ENCODE results near the gene RNF157.
A peak's percentile ranks its signal among the peaks of the same experiment; 100 is the strongest.

RNF157 gene

DNA sequence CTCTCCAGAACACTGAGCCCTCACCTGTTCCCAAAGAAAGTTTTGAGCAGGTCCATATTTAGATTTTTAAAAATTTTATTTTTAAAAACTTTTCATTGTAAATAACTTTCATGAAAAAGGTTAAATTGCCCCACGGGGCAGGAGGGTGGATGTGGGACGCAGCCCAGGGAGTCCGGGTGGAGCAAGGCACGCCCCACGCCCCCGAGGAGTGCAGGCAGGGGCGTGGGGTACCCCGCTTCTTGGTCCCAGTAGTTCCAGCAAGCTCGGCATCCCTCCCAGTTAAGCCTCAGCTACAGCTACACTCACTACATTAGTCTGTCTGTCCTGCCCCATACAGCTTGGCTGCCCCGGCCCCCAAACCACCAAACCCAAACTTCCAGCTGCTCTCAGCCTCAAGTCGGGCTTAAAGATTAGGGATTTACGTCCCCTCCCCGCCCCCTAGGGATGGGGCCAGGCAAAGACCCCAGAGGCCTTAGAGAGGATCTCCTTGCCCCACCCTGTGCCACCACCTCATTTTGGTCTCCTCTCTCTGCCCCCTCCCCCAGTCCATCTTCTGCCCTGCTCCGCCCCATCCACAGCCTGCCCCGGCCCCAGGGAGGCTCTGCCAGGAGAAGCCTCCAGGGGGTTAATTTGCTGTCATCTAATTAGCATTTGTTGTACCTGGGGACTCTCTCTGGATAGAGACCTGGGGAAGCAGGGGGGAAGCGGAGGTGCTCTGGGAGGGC, 103.9 kb downstream of the RNF157 start:
- no peaks in the 10 kb centered on the region for H3K9me3 Mint-ChIP-seq

DNA sequence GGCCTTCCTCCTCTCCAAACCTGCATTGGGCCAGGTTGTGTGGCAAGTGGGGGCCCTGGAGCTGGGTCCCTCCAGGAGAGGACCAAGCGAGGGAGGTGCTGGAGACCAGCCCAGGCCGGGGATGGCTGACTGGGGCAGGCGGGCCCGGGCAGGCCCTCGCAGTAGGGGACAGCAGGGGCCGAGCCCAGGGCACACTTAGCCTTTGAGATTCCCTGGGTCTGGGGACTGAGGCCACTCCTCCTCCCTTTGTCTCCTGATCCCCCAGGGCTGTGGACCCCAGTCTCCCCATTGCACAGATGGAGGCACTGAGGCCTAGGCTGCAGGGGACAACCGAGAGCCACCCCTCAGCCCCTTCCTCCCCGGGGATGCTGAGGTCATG, 104.5 kb downstream of the RNF157 start:
- ATAC-seq (replicated peaks) = no peak
- Mint-ChIP-seq H3K36me3 (ENCODE audit: insufficient read depth) (peaks cover 12% of the 10 kb centered on the region), H3K9me3 (no peaks in the 10 kb centered on the region), H3K4me1 (ENCODE audit: low read depth in 2 of 2) (peaks cover 10 to 19% of the 10 kb centered on the region in 2 donors), H3K4me3 (peak overlapping the region in 1 of 2 donors; percentile 57), H3K27me3 (peaks cover 0 to 16% of the 10 kb centered on the region in 2 donors), H3K27ac (no peak overlapping the region)
- DNase-seq = no peak

More for the DNA sequence above, 103.9 kb downstream of the RNF157 start:
- H3K4me3 Mint-ChIP-seq = no peak overlapping the region
- peaks cover 0 to 17% of the 10 kb centered on the region in 2 donors for H3K27me3 Mint-ChIP-seq
- no peak overlapping the region for H3K27ac Mint-ChIP-seq
- no peak for ATAC-seq (replicated peaks)
- H3K36me3 Mint-ChIP-seq (ENCODE audit: insufficient read depth) = peaks cover 17% of the 10 kb centered on the region
- peaks cover 14 to 21% of the 10 kb centered on the region in 2 donors for H3K4me1 Mint-ChIP-seq (ENCODE audit: low read depth in 2 of 2)
- no peak for DNase-seq

DNA sequence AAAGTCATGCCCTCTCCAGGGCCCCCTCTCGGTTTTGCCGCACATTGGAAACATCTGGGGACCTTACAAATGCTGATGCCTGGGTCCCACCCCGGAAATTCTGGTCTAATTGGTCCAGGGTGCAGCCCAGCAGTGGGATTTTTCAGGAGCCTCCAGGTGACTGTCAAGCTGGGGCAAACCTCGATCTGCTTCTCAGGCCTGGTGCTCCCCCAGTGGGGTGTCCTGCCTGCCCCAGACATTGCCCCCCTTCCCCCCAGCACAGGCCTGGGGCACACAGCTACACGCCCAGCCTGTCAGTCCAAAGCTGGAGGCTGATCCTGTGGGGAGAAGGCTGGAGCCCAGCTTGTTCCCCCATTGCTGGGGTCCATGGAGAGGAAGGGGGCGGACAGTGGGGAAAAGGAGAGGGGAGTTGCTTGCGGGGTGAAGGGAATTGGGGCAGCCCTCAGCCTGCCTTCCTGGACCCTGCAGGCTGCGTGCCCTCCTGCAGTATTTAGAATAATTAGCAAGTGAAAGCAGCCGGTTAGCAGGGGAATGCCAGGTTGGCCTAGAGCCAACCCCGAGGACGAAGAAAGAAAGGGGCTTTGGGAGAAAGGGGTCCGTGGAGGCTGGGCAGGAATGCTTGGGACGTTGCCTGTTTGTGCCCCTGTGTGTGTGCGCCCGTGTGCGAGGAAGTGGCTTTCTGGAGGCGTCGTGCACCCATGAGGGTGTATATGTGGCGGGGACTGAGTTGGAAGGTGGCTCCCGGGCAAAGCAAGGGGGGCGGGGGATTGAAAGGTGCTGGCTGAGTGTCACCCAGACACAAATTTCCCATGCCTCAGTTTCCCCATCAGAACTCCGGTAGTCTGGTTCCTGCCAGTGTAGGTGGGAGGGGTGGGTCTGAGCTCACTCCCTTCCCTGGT, 105.1 kb downstream of the RNF157 start:
- H3K4me3 Mint-ChIP-seq = peak overlapping the region; percentile 54 to 57
- no peak for DNase-seq
- ATAC-seq (replicated peaks) = peak; percentile 23

DNA sequence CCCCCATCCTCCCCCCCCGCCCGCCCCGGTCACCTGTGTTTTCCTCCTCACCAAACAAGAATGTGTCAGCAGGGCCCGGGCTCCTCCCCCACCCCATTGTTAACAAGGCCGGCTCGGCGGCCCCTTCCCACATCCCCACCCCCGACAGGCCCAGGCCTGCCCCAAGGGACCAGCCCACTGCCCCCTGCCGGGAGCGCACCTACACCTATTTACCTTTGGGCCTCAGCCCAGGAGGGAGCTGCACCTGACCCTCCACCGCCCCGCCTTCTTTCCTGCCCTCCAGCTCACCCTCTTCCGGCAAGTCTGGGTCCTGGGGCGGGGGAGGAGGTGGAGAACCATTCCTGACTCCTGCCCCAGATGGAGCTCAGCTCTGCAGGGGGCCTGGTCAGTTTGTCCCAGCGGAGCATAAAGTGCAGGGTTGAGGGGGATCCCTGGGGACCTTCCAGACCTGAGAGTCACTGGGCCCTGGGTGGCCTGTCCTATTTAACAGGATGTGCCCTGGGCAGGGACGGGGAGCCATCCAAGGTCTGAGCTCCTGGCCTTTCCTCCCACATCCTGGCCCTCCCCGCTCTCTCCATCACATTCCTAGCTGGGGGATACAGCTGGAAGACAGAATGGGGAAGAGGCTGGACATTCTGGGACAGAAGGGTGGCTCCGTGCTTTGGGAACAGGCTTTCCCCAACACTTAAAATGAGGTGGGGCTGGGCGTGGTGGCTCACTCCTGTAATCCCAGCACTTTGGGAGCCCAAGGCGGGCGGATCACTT, 107.5 kb downstream of the RNF157 start:
- Mint-ChIP-seq H3K36me3 (ENCODE audit: insufficient read depth) (no peaks in the 10 kb centered on the region), H3K4me3 (no peak overlapping the region), H3K27me3 (no peaks in the 10 kb centered on the region), H3K9me3 (no peaks in the 10 kb centered on the region), H3K4me1 (ENCODE audit: low read depth in 2 of 2) (peaks cover 5 to 15% of the 10 kb centered on the region in 2 donors), H3K27ac (no peak overlapping the region)
- DNase-seq (no peak), ATAC-seq (replicated peaks) (no peak)

More for the DNA sequence above, 105.1 kb downstream of the RNF157 start:
- peak overlapping the region; percentile 39 to 66 for H3K27ac Mint-ChIP-seq
- H3K4me1 Mint-ChIP-seq (ENCODE audit: low read depth in 2 of 2) = peaks cover 5 to 14% of the 10 kb centered on the region in 2 donors
- H3K9me3 Mint-ChIP-seq = no peaks in the 10 kb centered on the region
- peaks cover 7% of the 10 kb centered on the region for H3K36me3 Mint-ChIP-seq (ENCODE audit: insufficient read depth)
- H3K27me3 Mint-ChIP-seq = peaks cover 0 to 9% of the 10 kb centered on the region in 2 donors

DNA sequence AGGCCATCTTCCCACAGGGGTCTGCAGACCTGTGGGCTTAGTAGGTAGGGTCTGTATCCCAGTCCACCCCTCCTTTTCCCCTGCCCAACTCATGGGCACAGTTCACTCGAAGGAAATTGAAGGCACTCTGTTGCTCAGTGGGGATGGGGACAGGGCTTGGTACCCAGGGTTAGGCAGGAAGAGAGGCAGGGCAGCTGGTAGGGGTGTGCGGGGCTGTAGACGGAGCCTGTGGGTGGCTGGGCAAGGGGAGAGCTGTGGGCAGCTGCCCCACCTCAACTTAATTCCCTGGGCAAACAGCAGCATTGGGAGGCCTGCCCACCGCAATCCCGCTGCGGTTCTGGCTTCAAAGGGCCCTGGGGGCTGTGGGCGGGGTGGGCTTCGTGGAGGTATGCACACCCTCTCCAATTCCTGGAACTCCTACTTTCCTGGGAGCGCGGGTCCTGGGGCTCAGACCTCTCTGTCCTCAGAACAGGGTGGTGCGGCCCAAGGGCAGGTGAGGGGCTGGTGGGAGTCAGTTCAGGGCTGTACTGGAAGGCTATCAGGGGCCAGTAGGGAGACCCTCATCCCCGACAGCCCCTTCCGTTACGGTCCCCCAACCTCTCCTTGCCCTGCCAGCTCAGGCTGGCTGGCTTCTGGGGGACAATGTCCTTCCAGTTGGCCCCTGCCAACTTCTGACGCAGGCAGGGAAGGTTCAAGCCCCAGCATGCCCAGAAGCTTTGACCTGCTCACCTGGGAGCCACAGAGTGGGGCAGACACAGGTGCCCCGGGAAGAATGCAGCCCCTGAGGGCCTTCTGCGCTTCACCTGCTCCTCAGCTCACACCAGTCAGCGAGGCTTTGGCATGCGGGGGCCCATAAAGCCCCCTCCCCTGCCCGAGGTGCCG, 108.4 kb downstream of the RNF157 start:
- ATAC-seq (replicated peaks) (no peak), DNase-seq (no peak)
- Mint-ChIP-seq H3K4me1 (ENCODE audit: low read depth in 2 of 2) (peaks cover 5 to 15% of the 10 kb centered on the region in 2 donors), H3K4me3 (no peak overlapping the region), H3K9me3 (no peaks in the 10 kb centered on the region), H3K27ac (peak overlapping the region in 1 of 2 donors; percentile 29), H3K36me3 (ENCODE audit: insufficient read depth) (no peaks in the 10 kb centered on the region), H3K27me3 (no peaks in the 10 kb centered on the region)

DNA sequence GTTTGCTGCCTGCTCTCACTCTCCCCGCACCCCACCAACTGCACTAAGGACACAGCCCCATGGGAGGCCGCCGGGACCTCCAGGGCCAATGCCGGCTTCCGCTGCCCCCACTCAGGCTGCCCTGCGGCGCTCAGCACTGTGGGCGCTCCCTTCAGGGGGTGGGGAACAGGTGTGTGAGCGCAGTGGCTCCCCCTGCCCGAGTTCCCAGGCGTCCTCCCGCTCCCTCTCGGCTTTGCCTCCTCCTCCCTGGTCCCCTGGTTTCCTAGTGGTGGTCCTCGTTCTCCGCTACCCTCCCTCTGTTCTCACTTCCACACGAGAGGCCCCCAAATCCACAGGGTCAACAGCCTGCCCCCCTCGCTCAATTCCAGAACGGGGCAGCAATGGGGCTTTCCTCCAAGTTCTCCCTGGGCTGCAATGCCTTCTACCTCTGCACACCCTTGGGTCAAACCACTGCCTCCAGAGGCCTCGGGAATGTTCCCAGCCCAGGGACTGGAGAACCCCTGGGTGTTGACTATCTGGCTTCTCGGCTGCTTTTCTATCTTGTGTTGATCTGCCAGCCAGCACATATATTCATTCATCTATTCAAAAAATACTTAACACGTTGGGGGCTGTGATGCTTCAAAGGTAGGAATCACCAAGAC, 109.1 kb downstream of the RNF157 start:
- no peaks in the 10 kb centered on the region for H3K27me3 Mint-ChIP-seq
- H3K4me1 Mint-ChIP-seq (ENCODE audit: low read depth in 2 of 2) = peaks cover 5 to 15% of the 10 kb centered on the region in 2 donors
- DNase-seq (no peak), ATAC-seq (replicated peaks) (no peak)
- no peaks in the 10 kb centered on the region for H3K9me3 Mint-ChIP-seq
- peak overlapping the region in 1 of 2 donors; percentile 29 for H3K27ac Mint-ChIP-seq
- H3K36me3 Mint-ChIP-seq (ENCODE audit: insufficient read depth) = no peaks in the 10 kb centered on the region
- no peak overlapping the region for H3K4me3 Mint-ChIP-seq

DNA sequence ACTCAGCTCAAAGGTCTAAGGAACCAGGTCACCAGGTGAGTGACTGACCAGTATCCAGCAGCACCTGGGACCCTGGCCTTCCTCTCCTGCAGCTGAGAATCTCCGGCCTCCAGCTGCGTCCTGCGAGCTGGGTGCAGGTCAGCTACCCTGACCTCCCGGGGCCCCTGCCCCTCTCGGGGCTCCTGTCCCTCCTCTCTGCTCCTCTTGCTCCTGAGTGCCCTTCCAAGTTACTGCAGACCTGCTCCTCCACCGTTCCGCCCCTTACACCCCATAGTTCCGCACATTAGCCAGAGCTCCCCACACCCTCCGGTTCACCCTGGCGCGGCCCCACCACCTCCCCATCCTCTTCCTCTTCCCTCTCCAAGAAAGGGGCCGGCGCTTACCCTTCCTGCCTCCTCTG, 109.8 kb downstream of the RNF157 start:
- no peaks in the 10 kb centered on the region for H3K9me3 Mint-ChIP-seq
- DNase-seq (no peak), ATAC-seq (replicated peaks) (no peak)
- H3K4me3 Mint-ChIP-seq = no peak overlapping the region
- peaks cover 5 to 15% of the 10 kb centered on the region in 2 donors for H3K4me1 Mint-ChIP-seq (ENCODE audit: low read depth in 2 of 2)
- H3K27me3 Mint-ChIP-seq = no peaks in the 10 kb centered on the region
- H3K27ac Mint-ChIP-seq = no peak overlapping the region
- H3K36me3 Mint-ChIP-seq (ENCODE audit: insufficient read depth) = no peaks in the 10 kb centered on the region

DNA sequence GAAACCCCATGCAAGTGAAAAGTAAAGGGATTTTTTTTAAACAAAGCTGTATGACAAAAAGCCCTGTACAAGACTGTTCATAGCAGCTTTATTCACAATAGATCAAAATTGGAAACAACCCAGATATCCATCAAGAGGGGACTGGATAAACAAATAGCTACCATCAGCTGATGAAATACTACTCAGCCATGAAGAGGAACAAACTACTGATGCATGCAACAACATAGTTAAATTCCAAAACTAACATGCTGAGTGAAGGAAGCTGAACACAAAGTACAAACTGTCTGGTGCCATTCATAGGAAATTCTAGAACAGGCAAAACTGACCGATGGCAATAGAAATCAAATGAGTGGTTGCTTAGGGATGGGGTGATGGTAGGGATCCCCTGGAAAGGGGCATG, 114.4 kb downstream of the RNF157 start:
- Mint-ChIP-seq H3K27ac (peak overlapping the region in 1 of 2 donors; percentile 30), H3K4me1 (ENCODE audit: low read depth in 2 of 2) (peaks cover 0 to 6% of the 10 kb centered on the region in 2 donors), H3K4me3 (no peak overlapping the region), H3K27me3 (no peaks in the 10 kb centered on the region), H3K36me3 (ENCODE audit: insufficient read depth) (peaks cover 4% of the 10 kb centered on the region), H3K9me3 (no peaks in the 10 kb centered on the region)
- no peak for DNase-seq
- ATAC-seq (replicated peaks) = no peak

DNA sequence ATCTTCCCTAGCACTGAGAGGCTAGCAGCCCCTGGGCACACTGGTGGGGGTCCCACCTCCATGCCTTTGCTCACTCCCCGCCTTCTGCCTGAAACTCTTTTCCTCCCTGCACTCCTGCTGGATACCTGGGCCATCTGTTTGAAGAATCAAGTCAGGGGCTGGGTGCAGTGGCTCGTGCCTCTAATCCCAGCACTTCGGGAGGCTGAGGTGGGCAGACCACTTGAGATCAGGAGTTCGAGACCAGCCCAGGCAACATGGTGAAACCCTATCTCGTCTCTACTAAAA, 115.0 kb downstream of the RNF157 start:
- no peak for ATAC-seq (replicated peaks)
- Mint-ChIP-seq H3K27me3 (no peaks in the 10 kb centered on the region), H3K9me3 (no peaks in the 10 kb centered on the region), H3K4me1 (ENCODE audit: low read depth in 2 of 2) (peaks cover 0 to 6% of the 10 kb centered on the region in 2 donors), H3K27ac (no peak overlapping the region), H3K36me3 (ENCODE audit: insufficient read depth) (peaks cover 4% of the 10 kb centered on the region), H3K4me3 (no peak overlapping the region)
- DNase-seq = no peak

DNA sequence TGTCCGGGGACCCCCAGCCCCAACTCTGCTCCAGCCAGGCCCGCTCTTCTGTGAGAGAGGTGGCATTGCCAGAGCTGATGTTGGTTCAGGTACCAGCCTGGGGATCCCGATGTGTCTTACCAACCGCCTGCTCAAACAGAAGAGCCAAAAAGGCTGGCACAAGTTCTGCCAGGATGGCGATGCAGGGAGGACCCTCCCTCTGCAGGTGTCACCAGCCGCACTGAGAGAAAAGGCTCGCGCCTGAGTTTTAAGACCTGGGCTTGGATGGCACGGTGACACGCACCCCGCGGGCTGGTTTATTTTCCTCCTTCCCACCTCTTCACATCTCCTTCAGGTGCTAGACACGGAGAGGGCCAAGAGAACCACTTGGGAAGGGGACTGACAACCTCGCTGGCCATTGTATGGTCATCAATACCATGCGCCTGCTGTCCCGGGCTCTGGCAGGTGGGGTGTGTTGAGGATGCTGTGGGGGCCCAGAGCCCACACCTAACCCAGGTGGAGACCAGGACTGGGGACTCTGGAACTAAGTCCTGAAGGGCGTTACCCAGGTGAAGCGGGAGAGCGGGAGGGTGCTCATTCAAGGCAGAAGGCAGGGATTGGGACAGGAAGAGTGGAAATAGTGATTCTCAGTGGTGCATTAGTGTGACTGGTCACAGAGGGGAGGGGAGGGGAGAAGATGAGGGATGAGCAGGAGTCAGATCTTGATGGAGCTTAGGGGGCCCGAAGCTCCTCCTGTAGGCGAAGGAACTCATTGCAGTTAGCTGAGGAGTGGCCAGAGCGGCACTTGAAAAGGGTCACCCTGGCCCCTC, 115.5 kb downstream of the RNF157 start:
- Mint-ChIP-seq H3K4me3 (no peak overlapping the region), H3K4me1 (ENCODE audit: low read depth in 2 of 2) (peaks cover 0 to 4% of the 10 kb centered on the region in 2 donors), H3K27me3 (no peaks in the 10 kb centered on the region), H3K36me3 (ENCODE audit: insufficient read depth) (peaks cover 4% of the 10 kb centered on the region), H3K9me3 (no peaks in the 10 kb centered on the region), H3K27ac (no peak overlapping the region)
- no peak for DNase-seq
- ATAC-seq (replicated peaks) = no peak

DNA sequence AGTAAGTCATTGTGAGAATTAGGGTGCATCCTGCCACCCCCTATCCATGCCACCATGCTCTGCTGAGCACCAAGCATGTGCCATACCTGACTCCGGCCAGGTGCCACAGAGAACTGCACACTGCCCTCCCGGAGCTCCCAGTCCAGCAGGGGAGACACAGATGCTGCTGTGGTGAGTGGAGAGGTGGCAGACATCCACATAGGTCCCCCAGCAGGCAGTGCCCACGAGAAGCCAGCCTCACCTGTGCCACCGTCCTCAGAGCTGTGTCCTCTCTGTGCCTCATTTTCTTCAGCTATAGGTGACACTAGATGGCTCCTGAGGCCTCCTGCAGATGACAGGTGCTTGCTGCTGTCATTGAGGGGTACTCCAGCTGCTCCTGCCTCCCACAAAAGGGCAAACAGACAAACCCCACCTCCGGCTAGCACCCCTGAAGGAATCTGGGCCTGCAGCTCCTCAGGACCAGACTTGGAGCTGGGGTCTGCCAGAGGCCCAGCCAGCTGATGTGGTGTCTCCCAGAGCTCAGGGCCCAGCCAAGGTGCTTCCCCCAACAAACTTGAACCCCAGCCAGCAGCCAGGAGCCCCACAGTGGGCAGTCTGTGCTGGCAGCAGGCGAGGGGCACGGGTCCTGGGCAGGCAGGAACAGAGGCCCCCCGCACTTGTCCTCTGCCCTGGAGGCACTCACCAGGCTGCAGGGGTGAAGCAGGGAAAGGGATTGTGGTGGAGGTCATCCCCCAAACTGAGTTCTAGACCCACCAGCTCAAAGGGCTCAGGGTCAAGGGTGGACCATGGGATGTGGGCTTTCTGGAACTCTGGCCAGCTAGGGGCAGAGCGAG, 116.3 kb downstream of the RNF157 start:
- no peaks in the 10 kb centered on the region for H3K27me3 Mint-ChIP-seq
- peaks cover 4% of the 10 kb centered on the region for H3K36me3 Mint-ChIP-seq (ENCODE audit: insufficient read depth)
- DNase-seq = no peak
- ATAC-seq (replicated peaks) = no peak
- peak overlapping the region in 1 of 2 donors; percentile 53 for H3K4me3 Mint-ChIP-seq
- peak overlapping the region; percentile 46 to 65 for H3K27ac Mint-ChIP-seq
- no peaks in the 10 kb centered on the region for H3K9me3 Mint-ChIP-seq
- H3K4me1 Mint-ChIP-seq (ENCODE audit: low read depth in 2 of 2) = peaks cover 0 to 4% of the 10 kb centered on the region in 2 donors

Data from effector memory CD8-positive, alpha-beta T cell (primary cell).